Bronchial epithelial cell (primary cell): ENCODE results near the gene KLK6. TPM values are rescaled to one million over a fixed set of nuclear protein-coding genes. Genes with fewer than 3 reads are reported as not detected.

Source experiments
- DNase-seq: peaks from one replicate; pipeline ENCODE4 v3.0.0-alpha.2; 2010; ENCODE audit warnings: low read depth
- FAIRE-seq: peaks from 2 replicates; lab custom pipeline; 2011; peaks lifted over from hg19 to GRCh38; lab: Jason Lieb, UNC
- H3K27me3 ChIP-seq: 2 replicates; pipeline ENCODE4 v1.5.1; 2011; ENCODE audit warnings: low read length; ENCODE audit not compliant: control insufficient read depth, insufficient read depth
- H3K36me3 ChIP-seq: 2 replicates; pipeline ENCODE4 v1.5.1; 2011; ENCODE audit warnings: low read length; ENCODE audit not compliant: control insufficient read depth, insufficient read depth
- H3K4me3 ChIP-seq: 2 replicates; pipeline ENCODE4 v1.5.1; 2011; ENCODE audit warnings: mild to moderate bottlenecking, low read depth, low read length, control low read depth
- CTCF ChIP-seq: IDR thresholded peaks from 2 replicates; pipeline ENCODE4 v1.5.1; 2011; ENCODE audit warnings: mild to moderate bottlenecking, moderate library complexity, low read length, control low read depth, inconsistent platforms; ENCODE audit not compliant: insufficient read depth, severe bottlenecking
- total RNA-seq: library from RNA; depleted of rRNA; stranded (reverse); fragments of >200 nt; gene quantifications from 2 replicates; pipeline ENCODE4 v1.2.1, GENCODE V29; 2014

Gene KLK6
- total RNA-seq, 1 donor from 2014 or later: 0.26 TPM

- peaks cover 19% of the 10 kb centered on the region for H3K27me3 ChIP-seq
- DNase-seq (no peak), FAIRE-seq (no peak)
- TF ChIP-seq CTCF: no peak
- H3K4me3 ChIP-seq: no peak overlapping the region
- H3K36me3 ChIP-seq: no peaks in the 10 kb centered on the region
Measured at GRCh38 chr19:50910722-50911121, 58.7 kb downstream of the KLK6 start.

- H3K36me3 ChIP-seq: no peaks in the 10 kb centered on the region
- FAIRE-seq (no peak), DNase-seq (peak; percentile 46)
- H3K4me3 ChIP-seq: no peak overlapping the region
- TF ChIP-seq CTCF: no peak
- H3K27me3 ChIP-seq: peaks cover 19% of the 10 kb centered on the region
Measured at GRCh38 chr19:50909240-50910070, 59.9 kb downstream of the KLK6 start.

Other genes starting within 250 kb of the KLK6 start
- under 0.01 TPM in 1 of 2 replicates, not detected in the other for gene SHANK1, start 249.8 kb downstream of the KLK6 start, total RNA-seq
- 0.26 TPM in 2 replicates for gene CLEC11A, start 246.2 kb downstream of the KLK6 start, total RNA-seq
- gene GPR32, start 199.1 kb downstream of the KLK6 start, total RNA-seq: not detected in 2 replicates
- not detected in 2 replicates for gene ACP4, start 179.2 kb downstream of the KLK6 start, total RNA-seq
- gene KLK1, start 145.8 kb downstream of the KLK6 start, total RNA-seq: not detected in 2 replicates
- not detected in 2 replicates for gene KLK15, start 136.0 kb downstream of the KLK6 start, total RNA-seq
- not detected in 2 replicates for gene KLK3, start 114.7 kb downstream of the KLK6 start, total RNA-seq
- gene KLK2, start 96.2 kb downstream of the KLK6 start, total RNA-seq: 0.53 TPM in 1 of 2 replicates, not detected in the other
- gene KLK4, start 58.2 kb downstream of the KLK6 start, total RNA-seq: not detected in 2 replicates
- gene KLK5, start 16.6 kb downstream of the KLK6 start, total RNA-seq: 3.4 and 12.0 TPM in 2 replicates
- gene KLK7, start 14.3 kb upstream of the KLK6 start, total RNA-seq: 3.9 and 20.0 TPM in 2 replicates
- 7.6 and 91.1 TPM in 2 replicates for gene KLK8, start 32.0 kb upstream of the KLK6 start, total RNA-seq
- 6.6 and 28.0 TPM in 2 replicates for gene KLK10, start 50.1 kb upstream of the KLK6 start, total RNA-seq
- gene KLK11, start 57.0 kb upstream of the KLK6 start, total RNA-seq: 1.6 and 52.0 TPM in 2 replicates
- 26.1 TPM in 1 of 2 replicates, not detected in the other for gene KLK12, start 65.4 kb upstream of the KLK6 start, total RNA-seq
- 0.26 and 0.51 TPM in 2 replicates for gene KLK13, start 95.5 kb upstream of the KLK6 start, total RNA-seq
- not detected in 2 replicates for gene KLK14, start 113.3 kb upstream of the KLK6 start, total RNA-seq
- 7.3 and 7.6 TPM in 2 replicates for gene CTU1, start 138.8 kb upstream of the KLK6 start, total RNA-seq
- not detected in 2 replicates for gene SIGLEC9, start 155.3 kb upstream of the KLK6 start, total RNA-seq
- gene SIGLEC7, start 172.7 kb upstream of the KLK6 start, total RNA-seq: not detected in 2 replicates